Keratinocyte (primary cell): ENCODE data around the gene AKR1C1. TPM values are rescaled to one million over a fixed set of nuclear protein-coding genes. Genes with fewer than 3 reads are reported as not detected.
A peak's percentile ranks its signal among the peaks of the same experiment; 100 is the strongest.

Source experiments
- DNase-seq: peaks from one replicate; pipeline ENCODE4 v3.0.0-alpha.2; 2011; ENCODE audit warnings: low read depth, missing footprints, low spot score
- FAIRE-seq: peaks from 2 replicates; lab custom pipeline; 2011; peaks lifted over from hg19 to GRCh38; lab: Jason Lieb, UNC
- H2AFZ ChIP-seq: 2 replicates; pipeline ENCODE4 v1.6.0; 2012; ENCODE audit warnings: low read length, control low read depth, inconsistent platforms; ENCODE audit not compliant: control insufficient read depth
- H3K27ac ChIP-seq: 2 replicates; pipeline ENCODE4 v1.5.1; 2011; ENCODE audit warnings: low read length; ENCODE audit not compliant: control insufficient read depth, insufficient read depth
- H3K27me3 ChIP-seq: 3 replicates; pipeline ENCODE4 v1.6.0; 2011; ENCODE audit warnings: low read length; ENCODE audit not compliant: control insufficient read depth, insufficient read depth; ENCODE audit errors: extremely low read depth
- H3K36me3 ChIP-seq, 2 experiments: 2 replicates in 1 of 2; 3 replicates in 1 of 2; pipeline ENCODE4 v1.5.1; 2011; ENCODE audit warnings: low read length in 2 of 2, mild to moderate bottlenecking in 1 of 2; ENCODE audit not compliant: control insufficient read depth in 2 of 2, insufficient read depth in 2 of 2; ENCODE audit errors: extremely low read depth in 1 of 2
- H3K4me1 ChIP-seq: 3 replicates; pipeline ENCODE4 v1.5.1; 2011; ENCODE audit warnings: low read length; ENCODE audit not compliant: control insufficient read depth, insufficient read depth; ENCODE audit errors: extremely low read depth
- H3K4me2 ChIP-seq: 3 replicates; pipeline ENCODE4 v1.6.0; 2011; ENCODE audit warnings: low read depth, low read length; ENCODE audit not compliant: control insufficient read depth, insufficient read depth; ENCODE audit errors: extremely low read depth
- H3K4me3 ChIP-seq, 3 experiments: fragments of 200-600 bp in 1 of 3; sonication (generic) in 1 of 3; 2 replicates in 2 of 3; 3 replicates in 1 of 3; pipeline ENCODE4 v1.5.1; 2011 to 2016; ENCODE audit warnings: low read length in 3 of 3, mild to moderate bottlenecking in 3 of 3, control low read depth in 2 of 3, inconsistent platforms in 1 of 3, low read depth in 1 of 3, mixed read lengths in 1 of 3, mixed run types in 1 of 3, moderate library complexity in 1 of 3; ENCODE audit not compliant: control insufficient read depth in 2 of 3, insufficient read depth in 2 of 3; ENCODE audit errors: extremely low read depth in 1 of 3
- H3K79me2 ChIP-seq: 2 replicates; pipeline ENCODE4 v1.6.0; 2012; ENCODE audit warnings: low read length; ENCODE audit not compliant: control insufficient read depth, insufficient read depth
- H3K9ac ChIP-seq: 3 replicates; pipeline ENCODE4 v1.6.0; 2011; ENCODE audit warnings: low read length; ENCODE audit not compliant: control insufficient read depth, insufficient read depth; ENCODE audit errors: extremely low read depth
- H3K9me1 ChIP-seq: 3 replicates; pipeline ENCODE4 v1.6.0; 2011; ENCODE audit warnings: low read length; ENCODE audit not compliant: control insufficient read depth, insufficient read depth; ENCODE audit errors: extremely low read depth
- H3K9me3 ChIP-seq: 2 replicates; pipeline ENCODE4 v1.5.1; 2012; ENCODE audit warnings: low read depth, low read length; ENCODE audit not compliant: control insufficient read depth
- H4K20me1 ChIP-seq: 3 replicates; pipeline ENCODE4 v1.6.0; 2011; ENCODE audit warnings: low read length; ENCODE audit not compliant: control insufficient read depth, insufficient read depth; ENCODE audit errors: extremely low read depth
- EZH2 ChIP-seq: IDR thresholded peaks from one replicate; pipeline ENCODE4 v1.6.1; 2012; ENCODE audit warnings: inconsistent platforms, mild to moderate bottlenecking, low read length, moderate library complexity
- dilution Hi-C: fragments of 300-500 bp; cut with MboI; formaldehyde crosslinking; loops from one replicate; pipeline ENCODE4 v1.7.0; 2020; ENCODE audit warnings: low sequenced_read_pairs; ENCODE audit not compliant: extremely low pct_ligation_motif_present
- polyA plus RNA-seq, 5 experiments: library from polyadenylated mRNA; depleted of rRNA in 3 of 5; stranded (reverse) in 3 of 5; stranded (forward) in 1 of 5; unstranded in 1 of 5; fragments of >200 nt; gene quantifications; 1 replicate in 1 of 5; 2 replicates in 3 of 5; 3 replicates in 1 of 5; pipeline versions ENCODE4 v1.2.1 to v1.2.3, GENCODE V29; 2011 to 2012; ENCODE audit warnings: missing spikeins in 2 of 5, low read depth in 1 of 5, low replicate concordance in 1 of 5
- TF ChIP-seq, protein P1 (sequence below), 3 experiments: IDR thresholded peaks in 1 of 3; conservative IDR thresholded peaks in 1 of 3; optimal IDR thresholded peaks in 1 of 3; 2 replicates in 2 of 3; 3 replicates in 1 of 3; pipeline versions ENCODE3 to v1.5.1; 2011; ENCODE audit warnings: low read length in 3 of 3, mild to moderate bottlenecking in 3 of 3, moderate library complexity in 2 of 3, control low read depth in 1 of 3, inconsistent platforms in 1 of 3; ENCODE audit not compliant: insufficient read depth in 2 of 3; ENCODE audit errors: extremely low read depth in 1 of 3

The AKR1C1 gene
- polyA plus RNA-seq, 1 donor (not counting 4 experiments of a cell fraction or from before 2014, with no cell fraction given) = 28.1 TPM

DNA sequence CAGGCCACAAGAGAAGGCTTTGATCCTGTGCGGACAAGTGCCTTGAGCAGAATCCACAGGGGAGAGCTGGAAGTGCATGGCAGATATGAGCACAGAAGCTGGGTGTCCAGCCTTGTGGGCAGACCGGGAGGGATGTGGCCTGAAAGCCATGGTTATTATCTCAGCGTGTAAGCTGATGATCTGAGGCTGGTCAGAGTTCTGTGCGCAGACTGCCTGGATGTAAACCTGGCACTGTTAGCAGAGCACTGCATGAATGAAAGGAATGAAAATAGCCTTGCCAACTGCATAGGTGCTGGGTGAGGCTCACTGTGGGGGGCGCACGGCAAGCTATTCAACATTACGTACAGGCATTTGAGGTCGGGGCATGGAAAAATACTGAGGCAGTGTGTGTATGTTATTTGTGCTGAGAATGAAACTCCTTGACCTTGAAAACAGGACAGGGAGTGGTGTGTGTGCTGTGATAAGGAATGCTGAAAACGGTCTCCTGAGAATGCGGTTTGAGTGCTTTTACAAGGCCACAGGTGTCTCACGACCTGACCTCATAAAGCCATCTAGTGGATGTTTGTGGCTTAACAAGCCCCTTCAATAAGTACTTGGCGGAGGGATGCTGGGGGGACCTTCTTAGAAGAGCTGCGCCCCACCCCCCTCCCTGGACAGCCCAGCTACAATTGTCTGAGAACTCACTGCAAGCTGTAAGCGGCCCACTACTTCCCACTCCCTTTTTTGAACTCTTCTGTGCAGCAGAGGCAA, 18.7 kb downstream of the AKR1C1 start:
- DNase-seq (peak; percentile 11), FAIRE-seq (no peak)
- H3K9me1 ChIP-seq = no peaks in the 10 kb centered on the region
- H4K20me1 ChIP-seq = no peaks in the 10 kb centered on the region
- H3K4me1 ChIP-seq = no peaks in the 10 kb centered on the region
- H3K9me3 ChIP-seq = no peaks in the 10 kb centered on the region
- H3K9ac ChIP-seq = no peak overlapping the region
- no peak overlapping the region for H3K27ac ChIP-seq
- dilution Hi-C loops = no loop called here
- no peaks in the 10 kb centered on the region for H3K79me2 ChIP-seq
- H2AFZ ChIP-seq = no peak overlapping the region
- H3K36me3 ChIP-seq = no peaks in the 10 kb centered on the region
- no peaks in the 10 kb centered on the region for H3K27me3 ChIP-seq
- peak overlapping the region; percentile 1 for H3K4me2 ChIP-seq
- no peak overlapping the region for H3K4me3 ChIP-seq
- TF ChIP-seq EZH2 = no peak
- TF ChIP-seq, protein P1, sequence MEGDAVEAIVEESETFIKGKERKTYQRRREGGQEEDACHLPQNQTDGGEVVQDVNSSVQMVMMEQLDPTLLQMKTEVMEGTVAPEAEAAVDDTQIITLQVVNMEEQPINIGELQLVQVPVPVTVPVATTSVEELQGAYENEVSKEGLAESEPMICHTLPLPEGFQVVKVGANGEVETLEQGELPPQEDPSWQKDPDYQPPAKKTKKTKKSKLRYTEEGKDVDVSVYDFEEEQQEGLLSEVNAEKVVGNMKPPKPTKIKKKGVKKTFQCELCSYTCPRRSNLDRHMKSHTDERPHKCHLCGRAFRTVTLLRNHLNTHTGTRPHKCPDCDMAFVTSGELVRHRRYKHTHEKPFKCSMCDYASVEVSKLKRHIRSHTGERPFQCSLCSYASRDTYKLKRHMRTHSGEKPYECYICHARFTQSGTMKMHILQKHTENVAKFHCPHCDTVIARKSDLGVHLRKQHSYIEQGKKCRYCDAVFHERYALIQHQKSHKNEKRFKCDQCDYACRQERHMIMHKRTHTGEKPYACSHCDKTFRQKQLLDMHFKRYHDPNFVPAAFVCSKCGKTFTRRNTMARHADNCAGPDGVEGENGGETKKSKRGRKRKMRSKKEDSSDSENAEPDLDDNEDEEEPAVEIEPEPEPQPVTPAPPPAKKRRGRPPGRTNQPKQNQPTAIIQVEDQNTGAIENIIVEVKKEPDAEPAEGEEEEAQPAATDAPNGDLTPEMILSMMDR (optimal IDR thresholded peaks at IDR 0.05 in 1 of 3, IDR thresholded peaks at IDR 0.05 in 1 of 3, conservative IDR thresholded peaks at IDR 0.05 in 1 of 3; ENCODE audit: extremely low read depth in 1 of 3, insufficient read depth in 2 of 3, low read length in 3 of 3) = peak; percentile 42 to 54 (median 45)

DNA sequence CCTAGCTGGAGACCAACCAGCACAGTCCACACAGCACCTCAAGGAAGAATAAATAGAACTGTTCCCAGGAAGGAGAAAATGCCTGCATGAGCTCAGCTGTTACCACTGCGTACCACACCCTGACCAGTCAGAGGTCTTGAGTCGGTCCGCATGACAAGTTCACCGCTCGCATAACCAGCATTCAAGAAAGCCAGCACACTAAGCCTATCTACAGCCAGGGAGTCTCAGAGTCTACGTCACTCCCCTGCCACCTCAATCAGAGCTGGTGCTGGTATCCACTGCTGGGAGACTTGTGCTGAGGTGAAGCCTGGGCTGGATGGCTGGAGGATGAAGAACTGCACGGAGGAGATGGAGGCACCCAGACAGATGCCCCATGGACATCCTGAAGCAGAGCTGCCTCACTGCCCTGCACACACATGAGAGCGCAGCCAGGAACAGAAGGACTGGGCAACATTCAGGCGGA, 19.6 kb downstream of the AKR1C1 start:
- no peak for FAIRE-seq

More for the DNA sequence above, 19.6 kb downstream of the AKR1C1 start:
- Histone ChIP-seq H3K9me3 (no peaks in the 10 kb centered on the region), H3K4me2 (no peak overlapping the region), H3K27me3 (no peaks in the 10 kb centered on the region), H3K4me1 (no peaks in the 10 kb centered on the region), H3K9me1 (no peaks in the 10 kb centered on the region), H3K9ac (no peak overlapping the region), H3K79me2 (no peaks in the 10 kb centered on the region), H3K4me3 (no peak overlapping the region), H2AFZ (no peak overlapping the region), H3K27ac (no peak overlapping the region), H3K36me3 (no peaks in the 10 kb centered on the region), H4K20me1 (no peaks in the 10 kb centered on the region)
- dilution Hi-C loops = no loop called here
- DNase-seq = no peak
- TF ChIP-seq, protein P1 (optimal IDR thresholded peaks at IDR 0.05 in 1 of 3, IDR thresholded peaks at IDR 0.05 in 1 of 3, conservative IDR thresholded peaks at IDR 0.05 in 1 of 3; ENCODE audit: extremely low read depth in 1 of 3, insufficient read depth in 2 of 3, low read length in 3 of 3) = no peak
- TF ChIP-seq EZH2 = no peak
